Astrocyte of the cerebellum (primary cell): ENCODE measurements around the gene RANBP3.

Experiments
- DNase-seq: peaks from one replicate; pipeline ENCODE4 v3.0.0-alpha.2; 2011; ENCODE audit warnings: low read depth
- H3K4me3 ChIP-seq: 2 replicates; pipeline ENCODE4 v1.5.1; 2011; ENCODE audit warnings: mild to moderate bottlenecking, low read depth, low read length, moderate library complexity
- CTCF ChIP-seq: IDR thresholded peaks from 2 replicates; pipeline ENCODE4 v1.5.1; 2012; ENCODE audit warnings: low read length, low read depth, moderate library complexity, mild to moderate bottlenecking; ENCODE audit errors: missing control alignments
- in situ Hi-C: cut with HindIII; loops from 2 replicates; pipeline ENCODE4 v1.10.0; 2017; ENCODE audit warnings: low sequenced_read_pairs

Gene RANBP3

DNA sequence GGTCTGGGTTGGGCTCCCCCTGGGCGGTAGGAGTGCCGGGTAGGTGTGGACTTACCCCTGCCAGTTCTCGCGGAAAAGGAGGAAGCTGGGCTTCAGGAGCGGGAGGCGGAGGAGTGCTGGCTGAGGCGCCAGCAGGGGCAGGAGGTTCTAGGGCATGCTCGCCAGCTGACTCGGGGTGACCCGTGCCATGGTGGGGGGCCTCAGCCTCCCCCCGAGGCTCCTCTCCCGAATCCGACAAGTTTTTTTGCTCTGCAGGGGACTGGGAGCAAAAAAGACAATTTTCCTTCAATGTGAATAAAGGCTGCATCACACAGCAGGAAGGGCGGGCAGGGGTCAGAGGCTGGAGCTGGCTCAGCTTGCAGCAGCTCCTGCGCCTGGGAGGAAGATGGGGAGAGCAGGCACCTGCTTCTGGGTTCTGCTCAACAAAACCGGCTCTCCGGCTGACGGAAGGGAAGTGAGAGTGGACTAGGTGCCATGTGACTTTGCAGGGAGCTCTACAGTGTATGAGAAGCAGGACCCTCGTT is 26.5 kb downstream of the RANBP3 start:
- H3K4me3 ChIP-seq = no peak overlapping the region
- no peak for TF ChIP-seq CTCF
- in situ Hi-C loops = no loop called here
- DNase-seq = no peak

GRCh38 chr19:5950741-5951140 is 27.2 kb downstream of the RANBP3 start:
- H3K4me3 ChIP-seq = no peak overlapping the region
- no peak for DNase-seq

DNA sequence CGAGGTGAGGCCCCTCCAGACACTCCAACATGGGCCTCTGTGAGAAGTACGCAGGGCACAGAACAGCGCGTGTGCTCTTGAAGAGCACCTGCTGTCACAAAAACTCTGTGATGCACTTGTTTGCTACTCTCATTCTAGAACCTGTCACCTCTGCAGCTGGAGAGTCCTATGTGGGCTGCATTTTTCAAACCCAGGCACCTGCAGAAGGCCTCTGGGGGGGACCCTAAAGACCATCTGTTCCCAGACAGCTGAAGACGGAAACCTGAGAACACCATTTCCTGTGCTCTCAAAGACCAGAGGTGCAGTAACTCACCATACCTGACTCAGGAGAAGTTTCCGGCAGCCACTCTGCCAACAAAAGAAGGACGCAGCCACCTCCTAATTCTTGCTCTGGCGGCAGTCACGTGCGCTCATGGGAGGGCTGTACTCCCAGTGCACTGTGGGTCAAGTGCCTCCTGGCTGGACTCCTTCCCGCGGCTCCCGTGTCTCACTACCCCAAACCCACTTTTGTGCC is 28.1 kb downstream of the RANBP3 start:
- in situ Hi-C loops = no loop called here
- no peak overlapping the region for H3K4me3 ChIP-seq
- no peak for DNase-seq
- no peak for TF ChIP-seq CTCF

More at GRCh38 chr19:5950741-5951140, 27.2 kb downstream of the RANBP3 start:
- in situ Hi-C loops = no loop called here
- no peak for TF ChIP-seq CTCF

DNA sequence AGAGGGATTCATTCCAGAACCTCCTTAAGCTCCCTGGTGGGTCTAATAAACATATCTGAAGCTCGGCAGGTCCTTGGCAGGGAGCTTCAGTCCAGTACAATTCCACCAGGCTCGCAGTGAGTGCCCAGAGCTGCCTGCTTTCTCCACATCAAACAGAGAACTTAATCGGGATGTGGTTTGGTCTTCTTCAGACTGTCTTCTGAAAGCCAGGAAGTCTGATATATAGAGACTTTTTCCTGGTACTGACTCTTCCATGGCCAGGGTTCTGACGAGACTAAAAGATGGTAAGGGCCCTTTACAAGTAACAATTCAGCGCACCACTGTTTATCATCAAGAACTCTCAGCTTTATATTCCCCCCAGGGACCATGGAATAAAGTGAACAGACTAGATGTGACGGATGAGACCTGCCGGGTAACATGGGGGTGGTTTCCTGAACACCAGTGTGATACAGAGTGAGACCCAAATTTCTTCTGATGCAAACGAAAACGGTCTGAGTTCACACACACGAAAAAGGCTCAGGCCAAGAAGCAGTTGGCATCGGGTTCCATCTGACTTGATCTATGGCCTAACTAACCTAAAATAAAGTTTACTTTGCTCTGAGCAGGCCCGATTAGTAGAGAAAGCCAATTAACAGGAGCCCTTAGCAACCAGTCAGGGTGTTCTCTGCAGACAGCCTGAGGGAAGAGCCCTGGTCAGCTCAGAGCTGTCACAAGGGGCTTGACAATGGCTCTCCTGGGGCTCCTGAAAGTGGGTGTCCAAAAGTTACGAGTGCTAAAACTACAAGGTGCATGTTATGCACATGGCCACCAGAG is 29.0 kb downstream of the RANBP3 start:
- in situ Hi-C loops = no loop called here
- no peak for DNase-seq
- H3K4me3 ChIP-seq = no peak overlapping the region
- TF ChIP-seq CTCF = no peak

DNA sequence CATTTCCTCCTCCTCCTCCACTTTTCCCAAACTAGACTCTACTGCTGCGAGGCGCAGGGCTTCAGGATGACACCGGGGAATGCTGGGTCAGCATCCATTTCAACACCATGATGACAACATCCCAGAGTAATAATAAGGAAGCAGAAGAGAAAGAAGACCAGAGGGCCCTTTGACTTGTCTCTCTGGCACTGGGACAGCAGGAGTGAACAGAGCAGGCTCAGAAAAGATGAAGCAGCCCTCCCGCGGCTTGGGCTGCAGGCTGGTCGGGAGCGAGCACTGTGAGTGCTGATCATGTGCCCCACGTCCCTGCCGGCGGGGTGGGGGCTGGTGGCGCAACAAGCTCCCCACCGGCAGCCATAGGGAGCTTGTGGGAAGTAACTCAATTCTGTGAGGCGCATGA is 30.5 kb downstream of the RANBP3 start:
- in situ Hi-C loops = no loop called here
- H3K4me3 ChIP-seq = no peak overlapping the region
- no peak for DNase-seq

GRCh38 chr19:5943623-5944022 is 34.3 kb downstream of the RANBP3 start:
- no peak overlapping the region for H3K4me3 ChIP-seq
- in situ Hi-C loops = no loop called here
- DNase-seq = no peak
- no peak for TF ChIP-seq CTCF

More for the DNA sequence above, 30.5 kb downstream of the RANBP3 start:
- TF ChIP-seq CTCF = no peak
